K562 (cell line): ENCODE measurements around the gene LMAN2L. TPM values are rescaled to one million over a fixed set of nuclear protein-coding genes. Genes with fewer than 3 reads are reported as not detected.
A peak's percentile ranks its signal among the peaks of the same experiment; 100 is the strongest.

ENCODE experiments used
- ATAC-seq: fragments of 200-7000 bp; cut with Tn5 transposase; 3 replicates; pipeline ENCODE4 v1.9.1; 2020; ENCODE audit warnings: moderate library complexity
- BruUV-seq: library from RNA; stranded (reverse); fragments of 400-500 nt; replicated peaks from 2 replicates; lab custom pipeline; 2021; lab: Mats Ljungman, UMichigan
- CTCF ChIA-PET: fragments of 300-600 bp; formaldehyde crosslinking; extraction: SDS; loops from one replicate; lab custom pipeline; 2021; ENCODE audit warnings: low intra/inter-chr PET ratio; lab: Yijun Ruan, JAX
- POLR2A ChIA-PET: fragments of 300-600, 350-650 bp; sonication (Branson Sonifier 250); formaldehyde crosslinking; extraction: SDS; loops from one replicate; lab custom pipeline; 2021; ENCODE audit warnings: antibody characterized with exemption, inconsistent platforms; lab: Yijun Ruan, JAX
- DNase-seq, 4 experiments: peaks; one replicate each; pipeline versions ENCODE4 v3.0.0 to v3.0.0-alpha.2; 2011 to 2018; ENCODE audit warnings: low spot score in 3 of 4, mixed read lengths in 3 of 4; ENCODE audit errors: extremely low read depth in 1 of 4
- FAIRE-seq: peaks from 2 replicates; lab custom pipeline; 2011; peaks lifted over from hg19 to GRCh38; lab: Jason Lieb, UNC
- H2AFZ ChIP-seq: 2 replicates; pipeline ENCODE4 v1.6.0; 2011; ENCODE audit warnings: low read depth, low read length, control low read depth, inconsistent platforms
- H3K27ac ChIP-seq: fragments of 200-600 bp; 3 replicates; pipeline ENCODE4 v1.8.0; 2011; ENCODE audit warnings: low read depth, mild to moderate bottlenecking, control low read depth, inconsistent platforms, low read length, moderate library complexity, mixed read lengths; ENCODE audit errors: extremely low read depth
- H3K27me3 ChIP-seq, 2 experiments: fragments of 300-600 bp in 1 of 2; 2 replicates in 1 of 2; 3 replicates in 1 of 2; pipeline versions ENCODE4 v1.6.0 to v1.8.0; 2011; ENCODE audit warnings: inconsistent platforms in 2 of 2, low read length in 2 of 2, mild to moderate bottlenecking in 1 of 2, mixed read lengths in 1 of 2, moderate library complexity in 1 of 2; ENCODE audit not compliant: control insufficient read depth in 2 of 2, insufficient read depth in 2 of 2
- H3K36me3 ChIP-seq: fragments of 300-600 bp; 3 replicates; pipeline ENCODE4 v1.8.0; 2011; ENCODE audit warnings: mild to moderate bottlenecking, low read length, inconsistent platforms; ENCODE audit not compliant: control insufficient read depth, insufficient read depth
- H3K4me1 ChIP-seq, 2 experiments: fragments of 200-600 bp in 1 of 2; replicated peaks in 1 of 2; 2 replicates in 1 of 2; 3 replicates in 1 of 2; pipeline versions ENCODE4 v1.5.1 to v1.8.0; 2011; ENCODE audit warnings: inconsistent platforms in 2 of 2, low read length in 2 of 2, mild to moderate bottlenecking in 1 of 2, mixed read lengths in 1 of 2, moderate library complexity in 1 of 2; ENCODE audit not compliant: control insufficient read depth in 2 of 2, insufficient read depth in 2 of 2
- H3K4me2 ChIP-seq: 2 replicates; pipeline ENCODE4 v1.6.1; 2011; ENCODE audit warnings: low read length, control low read depth, inconsistent platforms, mixed read lengths; ENCODE audit not compliant: insufficient read depth
- H3K4me3 ChIP-seq: fragments of 200-600 bp; sonication (generic), shearing (Covaris generic); 2 replicates; pipeline ENCODE4 v1.5.1; 2016; ENCODE audit warnings: control low read depth, inconsistent platforms
- H3K79me2 ChIP-seq: fragments of 200-600 bp; 3 replicates; pipeline ENCODE4 v1.8.0; 2011; ENCODE audit warnings: low read length, inconsistent platforms; ENCODE audit not compliant: control insufficient read depth, insufficient read depth
- H3K9ac ChIP-seq, 2 experiments: 2 replicates each; pipeline versions ENCODE4 v1.6.0 to v1.6.1; 2011; ENCODE audit warnings: low read depth in 2 of 2, low read length in 2 of 2, control low read depth in 1 of 2, inconsistent platforms in 1 of 2, mild to moderate bottlenecking in 1 of 2, mixed read lengths in 1 of 2; ENCODE audit not compliant: insufficient read depth in 1 of 2
- H3K9me1 ChIP-seq: one replicate; pipeline ENCODE4 v1.6.0; 2011; ENCODE audit warnings: inconsistent platforms, mild to moderate bottlenecking, low read length, moderate library complexity; ENCODE audit not compliant: control insufficient read depth, insufficient read depth
- H3K9me3 ChIP-seq: replicated peaks from 2 replicates; pipeline ENCODE4 v1.5.1; 2011; ENCODE audit warnings: low read depth, low read length, inconsistent platforms; ENCODE audit not compliant: control insufficient read depth, insufficient read depth
- H4K20me1 ChIP-seq: replicated peaks from 2 replicates; pipeline ENCODE4 v1.6.1; 2011; ENCODE audit warnings: low read length, inconsistent platforms, mixed read lengths; ENCODE audit not compliant: control insufficient read depth, insufficient read depth
- POLR2B ChIP-seq: fragments of 450-650 bp; IDR thresholded peaks from 2 replicates; pipeline ENCODE4 v1.6.1; 2018; ENCODE audit warnings: low read depth; ENCODE audit not compliant: partially characterized antibody
- PPARD ChIP-seq: fragments of 250-450 bp; sonication (Bioruptor Pico); IDR thresholded peaks from 2 replicates; pipeline ENCODE4 v1.8.0; 2022; ENCODE audit warnings: inconsistent platforms, mild to moderate bottlenecking, moderate library complexity
- RAD21 ChIP-seq, 2 experiments: fragments of 250-450 bp in 1 of 2; fragments of 450-650 bp in 1 of 2; sonication (Bioruptor Pico) in 1 of 2; formaldehyde crosslinking in 1 of 2; IDR thresholded peaks in 1 of 2; conservative IDR thresholded peaks in 1 of 2; 2 replicates each; pipeline versions ENCODE4 v1.4.0 to v1.8.0; 2020 to 2022; ENCODE audit warnings: mild to moderate bottlenecking in 2 of 2, moderate library complexity in 1 of 2
- ZBTB33 ChIP-seq: sonication (generic); formaldehyde crosslinking; IDR thresholded peaks from 2 replicates; pipeline ENCODE4 v1.8.1; 2023; ENCODE audit warnings: mild to moderate bottlenecking, missing genetic modification reagents
- ZBTB40 ChIP-seq, 2 experiments: fragments of 450-650 bp in 1 of 2; sonication (generic) in 1 of 2; formaldehyde crosslinking in 1 of 2; IDR thresholded peaks; 2 replicates each; pipeline versions ENCODE4 v1.7.1 to v1.9.0; 2016 to 2022; ENCODE audit warnings: inconsistent platforms in 1 of 2, mild to moderate bottlenecking in 1 of 2, missing genetic modification reagents in 1 of 2
- ZNF140 ChIP-seq: fragments of 250-450 bp; sonication (Bioruptor Pico); IDR thresholded peaks from 2 replicates; pipeline ENCODE4 v1.8.0; 2021; ENCODE audit warnings: moderate library complexity, mild to moderate bottlenecking, inconsistent platforms
- ZNF143 ChIP-seq: sonication (generic); formaldehyde crosslinking; IDR thresholded peaks from 2 replicates; pipeline ENCODE4 v1.9.0; 2022; ENCODE audit warnings: mild to moderate bottlenecking, missing genetic modification reagents
- ZNF23 ChIP-seq: fragments of 250-450 bp; sonication (Bioruptor Pico); IDR thresholded peaks from 2 replicates; pipeline ENCODE4 v1.4.0; 2020; ENCODE audit warnings: mild to moderate bottlenecking
- WGBS: fragments of 100-300 bp; shearing (Covaris generic); methylation state at CpG from one replicate; pipeline ENCODE4 v1.1.6; 2016; ENCODE audit warnings: low coverage, mixed read lengths; ENCODE audit not compliant: insufficient coverage; ENCODE audit errors: missing lambda C conversion rate; 5-methylcytosine and 5-hydroxymethylcytosine counted together
- in situ Hi-C: fragments of 300-500 bp; cut with MboI; formaldehyde crosslinking; loops from 4 replicates; pipeline ENCODE4 v1.15.0; 2018; ENCODE audit warnings: inconsistent platforms, mixed read lengths
- intact Hi-C: fragments of 100-400 bp; cut with micrococcal nuclease; formaldehyde crosslinking; loops from 2 replicates; pipeline ENCODE4 v1.14.2; 2022
- polyA plus RNA-seq, 8 experiments: library from polyadenylated mRNA; depleted of rRNA in 4 of 8; stranded (reverse) in 5 of 8; unstranded in 3 of 8; fragments of >200 nt; fragmentation: Nextera tagmentation in 2 of 8; fragmentation: Illumina TruSeq in 1 of 8; extraction: Ambion mirVana in 2 of 8; extraction: Trizol in 1 of 8; gene quantifications; 2 replicates each; pipeline versions ENCODE4 v1.2.1 to v1.2.3, GENCODE V29; 2011 to 2014; ENCODE audit warnings: inconsistent platforms in 1 of 8, missing spikeins in 1 of 8
- total RNA-seq, 7 experiments: library from RNA; depleted of rRNA in 6 of 7; stranded (reverse); fragments of >200 nt in 6 of 7; fragmentation: Illumina TruSeq in 2 of 7; extraction: Trizol in 2 of 7; gene quantifications; 2 replicates each; pipeline versions ENCODE4 v1.2.1 to v1.2.3, GENCODE V29; 2011 to 2021; ENCODE audit warnings: low replicate concordance in 1 of 7

The LMAN2L gene
- total and polyA plus RNA-seq, 9 of the 15 experiments (the other 6 are each of a cell fraction or from before 2014, with no cell fraction given) = 7.2 to 37.7 (median 12.5) TPM

- peaks cover 7% of the 10 kb centered on the region for H3K9me1 ChIP-seq
- WGBS = 12% methylated on average over 15 of the region's 15 CpGs
- intact Hi-C loops (loop anchor here (5.0 kb wide), 3 partner anchors 55 to 210 kb away; partner anchors contain the start of genes CNNM3 and KANSL3), in situ Hi-C loops (no loop called here)
- peaks cover 35% of the 10 kb centered on the region for H3K79me2 ChIP-seq
- H3K27ac ChIP-seq = no peak overlapping the region
- CTCF ChIA-PET = interaction anchor here (1.4 kb wide), 1 partner anchor 209 kb away, joined by 3 read pairs; no protein-coding TSS in a partner anchor
- peak overlapping the region; percentile 99 for H3K4me2 ChIP-seq
- FAIRE-seq = peak; percentile 70
- H3K4me3 ChIP-seq = peak overlapping the region; percentile 54
- H4K20me1 ChIP-seq = peaks cover 5% of the 10 kb centered on the region; the same call in 1 of the 2 replicates
- no peaks in the 10 kb centered on the region for H3K36me3 ChIP-seq
- no peaks in the 10 kb centered on the region; a peak in 1 of 5 replicates for H3K27me3 ChIP-seq
- TF ChIP-seq ZNF140 (CRISPR knock-in tag) = no peak
- TF ChIP-seq ZBTB33 (CRISPR knock-in tag) = peak; percentile 39; the same call in 1 of the 2 replicates
- TF ChIP-seq ZNF143 (CRISPR knock-in tag) = 0 out of 2 replicates have a peak, but pooled peaks have one; percentile 7
- TF ChIP-seq POLR2B = no peak
- no peak for TF ChIP-seq ZNF23 (CRISPR knock-in tag)
- no peak for TF ChIP-seq RAD21 (CRISPR knock-in tag; conservative IDR thresholded peaks at IDR 0.05 in 1 of 2, IDR thresholded peaks at IDR 0.05 in 1 of 2)
- TF ChIP-seq ZBTB40 (IDR thresholded peaks at IDR 0.05) = peak; percentile 13; the same call in 1 of the 2 replicates
- TF ChIP-seq ZBTB40 (CRISPR knock-in tag; IDR thresholded peaks at IDR 0.05) = no peak
- TF ChIP-seq PPARD (CRISPR knock-in tag) = no peak
- TF ChIP-seq, all 486 proteins: peak for 3
- Histone ChIP-seq H3K4me1 (peaks cover 34 to 45% of the 10 kb centered on the region in 2 experiments), H2AFZ (no peak overlapping the region; the same call in 1 of the 2 replicates), H3K9ac (peak overlapping the region; percentile 42 to 100; a peak in 3 of 4 replicates), H3K9me3 (no peaks in the 10 kb centered on the region)
- DNase-seq (peak in 2 of 4 experiments; percentile 11 to 31), ATAC-seq (no peak)
- POLR2A ChIA-PET = interaction anchor here (0.6 to 3.5 kb wide), 10 partner anchors 12 to 637 kb away, joined by 3 to 15 read pairs (median 3); no protein-coding TSS in a partner anchor
- no TSS peak for BruUV-seq
Measured at GRCh38 chr2:96762529-96763311, 22.9 kb upstream of the LMAN2L start.
